H54 (cell line): Measurements from ENCODE around the gene NT5C1A.

ENCODE experiments used
- DNase-seq: peaks from one replicate; pipeline ENCODE4 v3.0.0; 2011; ENCODE audit warnings: low spot score, mixed read lengths; ENCODE audit not compliant: insufficient read length
- FAIRE-seq: peaks from 3 replicates; lab custom pipeline; 2011; peaks lifted over from hg19 to GRCh38; lab: Jason Lieb, UNC
- POLR2A ChIP-seq: IDR thresholded peaks from 2 replicates; pipeline ENCODE4 v1.6.1; 2011; ENCODE audit warnings: low read depth, mild to moderate bottlenecking, low read length

The NT5C1A gene

GRCh38 chr1:39695016-39695415 is 23.1 kb upstream of the NT5C1A start:
- FAIRE-seq (no peak), DNase-seq (no peak)
- no peak for TF ChIP-seq POLR2A

GRCh38 chr1:39694026-39694425 is 22.1 kb upstream of the NT5C1A start:
- DNase-seq (no peak), FAIRE-seq (no peak)
- no peak for TF ChIP-seq POLR2A

GRCh38 chr1:39692152-39693074 is 20.5 kb upstream of the NT5C1A start:
- FAIRE-seq = no peak
- DNase-seq = no peak
- TF ChIP-seq POLR2A = no peak

- DNase-seq = peak; percentile 71
- TF ChIP-seq POLR2A = no peak
- FAIRE-seq = no peak
These were observed 19.7 kb upstream of the NT5C1A start, which contains the start of gene HPCAL4 for GRCh38 chr1:39691383-39692151. TSS of gene HPCAL4 (minus strand) at chr1:39691433. CDS start at chr1:39684603, 6,830 bp downstream.

GRCh38 chr1:39690794-39691382 is 19.0 kb upstream of the NT5C1A start:
- FAIRE-seq (no peak), DNase-seq (no peak)
- TF ChIP-seq POLR2A = no peak

- DNase-seq (no peak), FAIRE-seq (no peak)
- no peak for TF ChIP-seq POLR2A
These were observed 18.3 kb upstream of the NT5C1A start for GRCh38 chr1:39690225-39690624.

- FAIRE-seq (no peak), DNase-seq (no peak)
- TF ChIP-seq POLR2A = no peak
These were observed 17.7 kb upstream of the NT5C1A start for GRCh38 chr1:39689635-39690034.

GRCh38 chr1:39689214-39689613 is 17.3 kb upstream of the NT5C1A start:
- no peak for DNase-seq
- no peak for TF ChIP-seq POLR2A
- FAIRE-seq = no peak

- FAIRE-seq = no peak
- DNase-seq = no peak
- no peak for TF ChIP-seq POLR2A
These were observed 16.8 kb upstream of the NT5C1A start for GRCh38 chr1:39688706-39689105.

- DNase-seq (no peak), FAIRE-seq (no peak)
- TF ChIP-seq POLR2A = no peak
These were observed 15.3 kb upstream of the NT5C1A start for GRCh38 chr1:39687243-39687642.

GRCh38 chr1:39685071-39685470 is 13.2 kb upstream of the NT5C1A start:
- TF ChIP-seq POLR2A = no peak
- DNase-seq = no peak
- FAIRE-seq = no peak

- DNase-seq (no peak), FAIRE-seq (no peak)
- no peak for TF ChIP-seq POLR2A
These were observed 12.4 kb upstream of the NT5C1A start for GRCh38 chr1:39684313-39684664.

GRCh38 chr1:39683591-39684312 is 11.8 kb upstream of the NT5C1A start:
- no peak for DNase-seq
- no peak for FAIRE-seq

More at GRCh38 chr1:39683591-39684312, 11.8 kb upstream of the NT5C1A start:
- no peak for TF ChIP-seq POLR2A
